ENCODE results near the gene EIF3B. TPM values are rescaled to one million over a fixed set of nuclear protein-coding genes. Genes with fewer than 3 reads are reported as not detected.

Gene EIF3B
- total and polyA plus RNA-seq, 11 donors = 35.4 to 114 (median 72.4) TPM

DNA sequence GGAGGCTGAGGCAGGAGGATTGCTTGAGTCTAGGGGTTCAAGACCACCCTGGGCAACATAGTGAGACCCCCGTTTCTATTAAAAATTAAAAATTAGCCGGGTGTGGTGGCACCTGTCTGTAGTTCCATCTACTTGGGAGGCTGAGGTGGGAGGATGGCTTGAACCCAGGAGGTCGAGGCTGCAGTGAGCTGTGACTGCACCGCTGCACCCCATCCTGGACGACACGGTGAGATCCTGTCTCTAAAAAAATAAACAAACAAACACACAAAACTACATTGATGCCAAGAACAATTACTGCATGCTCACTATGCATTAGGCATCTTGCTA lies 48.0 kb downstream of the EIF3B start:
- ATAC-seq (no peak), DNase-seq (no peak)
- no peaks in the 10 kb centered on the region for H3K36me3 ChIP-seq
- H3K4me1 ChIP-seq = peaks cover 3 to 69% (median 38%) of the 10 kb centered on the region in 12 donors
- 56 to 65% (median 61%) methylated on average over 6 of the region's 6 CpGs for WGBS, 4 donors
- intact Hi-C loops (cut with DNase I) = loop anchor here in 3 of 10 donors (2.0 to 10.0 kb wide), 4 partner anchors 45 to 155 kb away; partner anchors contain the start of genes EIF3B (in 2 of the 3), BRAT1 (in 1 of the 3) and IQCE (in 1 of the 3)
- H3K27me3 ChIP-seq = no peaks in the 10 kb centered on the region
- H3K9me3 ChIP-seq = no peaks in the 10 kb centered on the region
- TF ChIP-seq, protein P1, sequence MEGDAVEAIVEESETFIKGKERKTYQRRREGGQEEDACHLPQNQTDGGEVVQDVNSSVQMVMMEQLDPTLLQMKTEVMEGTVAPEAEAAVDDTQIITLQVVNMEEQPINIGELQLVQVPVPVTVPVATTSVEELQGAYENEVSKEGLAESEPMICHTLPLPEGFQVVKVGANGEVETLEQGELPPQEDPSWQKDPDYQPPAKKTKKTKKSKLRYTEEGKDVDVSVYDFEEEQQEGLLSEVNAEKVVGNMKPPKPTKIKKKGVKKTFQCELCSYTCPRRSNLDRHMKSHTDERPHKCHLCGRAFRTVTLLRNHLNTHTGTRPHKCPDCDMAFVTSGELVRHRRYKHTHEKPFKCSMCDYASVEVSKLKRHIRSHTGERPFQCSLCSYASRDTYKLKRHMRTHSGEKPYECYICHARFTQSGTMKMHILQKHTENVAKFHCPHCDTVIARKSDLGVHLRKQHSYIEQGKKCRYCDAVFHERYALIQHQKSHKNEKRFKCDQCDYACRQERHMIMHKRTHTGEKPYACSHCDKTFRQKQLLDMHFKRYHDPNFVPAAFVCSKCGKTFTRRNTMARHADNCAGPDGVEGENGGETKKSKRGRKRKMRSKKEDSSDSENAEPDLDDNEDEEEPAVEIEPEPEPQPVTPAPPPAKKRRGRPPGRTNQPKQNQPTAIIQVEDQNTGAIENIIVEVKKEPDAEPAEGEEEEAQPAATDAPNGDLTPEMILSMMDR (IDR thresholded peaks at IDR 0.05) = no peak
- TF ChIP-seq POLR2A (IDR thresholded peaks at IDR 0.05) = no peak
- peak overlapping the region in 11 of 12 donors; percentile 43 to 100 (median 91) for H3K4me3 ChIP-seq
- peak overlapping the region in 9 of 12 donors; percentile 22 to 87 (median 47) for H3K27ac ChIP-seq

DNA sequence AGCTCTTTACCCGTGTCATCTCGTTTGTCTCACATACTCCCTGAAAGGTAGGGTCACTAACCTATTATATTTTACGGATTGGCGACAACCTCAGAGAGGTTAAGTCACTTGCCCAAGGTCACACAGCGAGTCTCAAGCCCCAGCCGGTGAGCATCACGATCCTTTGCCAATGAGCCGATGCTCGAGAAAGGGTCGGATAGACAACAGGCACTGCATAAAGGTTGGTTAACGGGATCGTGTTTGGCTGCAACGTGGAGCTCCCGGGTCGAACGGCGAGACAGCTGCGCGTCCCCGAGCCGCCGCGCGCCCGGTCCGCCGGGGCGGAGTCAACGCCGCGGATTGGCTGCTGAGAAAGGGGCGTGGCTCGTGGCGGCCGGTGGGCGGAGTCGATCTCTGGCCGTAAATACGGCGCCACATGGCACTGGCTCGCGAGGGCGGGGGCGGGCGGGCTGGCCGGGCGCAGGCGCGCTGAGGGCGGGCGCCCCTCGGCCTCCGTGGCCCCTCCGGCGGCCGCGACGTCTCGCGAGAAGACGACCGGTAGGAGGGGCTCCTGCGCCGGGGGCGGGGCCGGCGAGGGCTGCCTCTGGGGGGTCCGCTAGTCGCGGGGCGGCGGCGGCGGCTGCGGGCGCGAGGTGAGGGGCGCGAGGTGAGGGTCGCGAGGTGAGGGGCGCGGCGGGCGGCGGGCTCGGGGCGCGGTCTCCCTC lies 48.5 kb downstream of the EIF3B start, which contains the start of gene CHST12:
Gene CHST12 (plus strand): TSS at position 598 of the 704 bp plus-strand sequence. CDS start 29,029 bp downstream, outside the sequence.
- Histone ChIP-seq H3K4me3 (peak within 1 kb of the TSS; percentile 75 to 100 (median 93)), H3K9me3 (no peaks in the 10 kb centered on the region), H3K27ac (peak within 1 kb of the TSS; percentile 43 to 89 (median 82)), H3K4me1 (peaks cover 3 to 74% (median 38%) of the 10 kb centered on the region in 12 donors), H3K27me3 (no peaks in the 10 kb centered on the region), H3K36me3 (no peaks in the 10 kb centered on the region)
- 1 to 6% (median 2%) methylated on average over 10 to 89 of the region's 89 CpGs for WGBS, 4 donors
- intact Hi-C loops (cut with DNase I) = loop anchor here in 3 of 10 donors (2.0 to 10.0 kb wide), 4 partner anchors 46 to 154 kb away; partner anchors contain the start of genes EIF3B (in 2 of the 3), BRAT1 (in 1 of the 3) and IQCE (in 1 of the 3)
- DNase-seq (peak; percentile 95 to 97 (median 96)), ATAC-seq (peak; percentile 84 to 90 (median 89))
- TF ChIP-seq POLR2A (IDR thresholded peaks at IDR 0.05) = peak in 1 of 2 donors; percentile 67
- TF ChIP-seq, protein P1 (IDR thresholded peaks at IDR 0.05) = no peak

DNA sequence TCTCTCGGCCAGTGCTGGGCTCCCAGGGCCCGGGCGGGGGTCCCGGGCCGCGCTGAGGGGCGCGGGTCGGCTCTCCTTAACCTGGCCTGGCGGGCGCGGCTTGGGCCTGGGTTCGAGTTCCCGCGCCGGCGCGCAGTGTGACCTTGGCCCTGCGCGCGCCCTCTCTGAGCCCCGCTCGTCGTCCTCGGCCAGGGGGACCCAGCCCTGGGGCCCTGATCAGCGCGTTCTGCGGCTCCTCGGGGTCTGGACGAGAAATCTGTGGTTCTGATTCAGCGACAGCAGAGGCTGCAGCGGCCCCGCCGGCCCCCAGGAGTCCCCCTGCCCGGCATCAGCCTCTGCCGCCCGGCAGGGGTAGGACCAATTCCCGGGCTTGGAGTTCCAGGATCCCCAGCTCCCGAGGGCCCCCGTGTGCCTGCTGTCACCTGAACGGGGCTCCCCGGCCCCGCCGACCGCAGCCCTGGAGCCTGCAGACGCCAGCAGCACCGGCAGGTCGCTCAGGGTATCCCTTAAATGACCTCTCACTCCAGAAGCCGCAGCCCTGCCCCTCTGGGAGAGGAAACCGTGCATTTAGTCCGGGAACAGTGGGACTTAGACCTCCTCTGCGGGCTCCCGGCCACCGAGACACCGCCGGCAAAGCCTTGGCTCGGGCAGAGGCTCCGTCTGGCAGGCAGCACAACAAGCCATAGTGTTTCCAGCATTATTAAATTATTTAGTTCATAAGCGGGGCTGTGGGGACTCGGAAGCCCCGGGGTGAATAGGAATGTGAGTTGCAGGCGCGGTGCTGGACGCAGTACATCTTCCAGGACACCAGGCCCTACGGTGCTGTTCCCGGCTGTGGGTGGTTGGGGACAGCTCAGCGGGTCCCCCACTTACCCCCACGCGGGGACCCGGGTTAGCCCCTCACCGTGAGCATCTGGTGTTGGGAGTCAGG lies 49.4 kb downstream of the EIF3B start:
- H3K9me3 ChIP-seq = no peaks in the 10 kb centered on the region
- no peaks in the 10 kb centered on the region for H3K36me3 ChIP-seq
- H3K27me3 ChIP-seq = no peaks in the 10 kb centered on the region
- DNase-seq (peak in 4 of 5 donors; percentile 37 to 60 (median 50)), ATAC-seq (peak; percentile 17 to 49 (median 27))
- peaks cover 3 to 81% (median 39%) of the 10 kb centered on the region in 12 donors for H3K4me1 ChIP-seq
- 1 to 2% (median 1%) methylated on average over 26 to 71 of the region's 71 CpGs for WGBS, 4 donors
- peak overlapping the region; percentile 43 to 89 (median 82) for H3K27ac ChIP-seq
- TF ChIP-seq, protein P1 (IDR thresholded peaks at IDR 0.05) = peak in 6 of 12 donors; percentile 7 to 26 (median 14)
- no peak for TF ChIP-seq POLR2A (IDR thresholded peaks at IDR 0.05)
- H3K4me3 ChIP-seq = peak overlapping the region; percentile 75 to 100 (median 93)
- intact Hi-C loops (cut with DNase I) = loop anchor here in 3 of 10 donors (2.0 to 10.0 kb wide), 4 partner anchors 47 to 153 kb away; partner anchors contain the start of genes EIF3B (in 2 of the 3), BRAT1 (in 1 of the 3) and IQCE (in 1 of the 3)
